ENCODE results near the gene CPVL.

The CPVL gene

DNA sequence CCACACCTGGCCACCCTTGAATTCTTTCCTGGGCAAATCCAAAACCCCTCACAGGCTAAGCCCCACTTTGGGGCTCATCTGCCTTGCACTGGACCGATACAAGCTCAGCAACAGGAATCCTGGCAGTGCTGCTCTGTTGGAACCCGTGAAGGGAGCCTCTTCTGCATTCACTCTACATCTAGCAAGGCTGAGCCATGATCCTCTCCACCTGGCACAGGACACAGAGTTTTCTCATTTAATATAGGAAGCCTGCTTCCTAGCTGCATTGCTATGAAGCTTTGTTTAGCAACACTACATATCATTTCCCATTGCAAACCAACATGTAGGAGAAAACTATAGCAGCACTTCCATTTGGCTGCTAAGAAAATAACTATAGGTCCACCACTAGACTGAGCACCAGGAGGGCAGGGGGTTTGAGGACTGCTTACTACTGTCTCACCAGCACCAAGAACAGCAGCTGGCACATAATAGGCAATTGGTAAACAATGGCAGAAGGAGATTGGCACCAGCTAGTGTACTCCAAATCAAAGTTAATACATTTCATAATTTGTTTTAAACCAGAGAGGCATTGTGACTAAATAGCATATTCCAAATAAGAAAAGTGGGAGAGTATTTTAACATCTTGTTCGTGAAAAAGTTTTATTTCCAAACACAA lies 56.1 kb downstream of the CPVL start:
- DNase-seq, result no peak

DNA sequence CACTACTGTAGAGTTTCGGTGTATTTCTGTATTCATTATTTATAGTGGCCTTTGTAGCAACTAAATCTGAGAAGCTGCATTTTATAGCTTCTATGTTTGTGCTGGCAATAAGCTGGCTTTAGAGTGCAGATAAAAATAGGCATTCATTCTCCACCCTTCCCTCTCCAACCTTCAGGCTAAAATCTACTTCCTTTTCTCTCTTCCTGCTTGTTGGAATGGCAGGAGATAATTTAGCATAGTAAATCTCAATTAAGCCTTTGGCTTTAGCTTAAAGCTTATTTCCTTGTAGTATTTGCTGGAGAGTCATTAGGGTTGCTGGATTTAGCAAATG lies 58.5 kb downstream of the CPVL start:
- no peak for DNase-seq

DNA sequence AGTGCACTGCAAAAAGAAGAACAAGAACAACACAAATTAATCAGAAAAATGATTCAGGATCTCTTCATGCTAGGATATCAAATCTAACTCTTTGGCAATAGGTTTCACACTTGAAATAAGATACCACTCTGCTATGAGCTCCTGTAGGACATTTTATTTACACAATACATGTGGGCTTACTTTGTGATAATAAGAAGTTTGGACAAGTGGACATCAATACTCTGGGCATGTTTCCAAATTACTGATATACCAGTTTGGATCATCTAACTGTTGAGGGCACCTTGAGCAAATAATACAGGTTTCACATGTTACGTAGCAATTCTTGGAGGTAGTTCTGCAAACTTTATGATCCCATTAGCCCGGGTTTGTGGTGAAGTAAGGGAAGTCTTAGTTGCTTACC lies 59.8 kb downstream of the CPVL start:
- no peak for DNase-seq

DNA sequence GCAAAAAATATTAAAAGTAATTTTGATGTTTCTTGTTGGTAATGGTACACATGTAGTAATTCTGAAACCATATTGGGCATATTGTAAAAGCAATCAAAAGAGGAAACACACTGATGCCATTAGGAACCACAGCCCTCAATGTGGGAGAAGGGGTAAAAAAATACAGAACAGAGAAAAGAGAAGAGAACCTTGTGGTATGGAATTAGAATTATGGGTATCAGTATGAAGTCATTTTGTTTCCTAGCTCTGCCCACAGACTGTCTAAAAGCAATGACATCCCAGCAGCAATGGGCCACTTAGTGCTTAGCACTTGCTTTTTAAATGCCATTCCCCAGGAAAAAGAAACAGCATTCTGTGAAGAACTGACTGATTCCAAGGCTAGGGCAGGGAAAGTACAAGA lies 61.5 kb downstream of the CPVL start:
- DNase-seq, result no peak

DNA sequence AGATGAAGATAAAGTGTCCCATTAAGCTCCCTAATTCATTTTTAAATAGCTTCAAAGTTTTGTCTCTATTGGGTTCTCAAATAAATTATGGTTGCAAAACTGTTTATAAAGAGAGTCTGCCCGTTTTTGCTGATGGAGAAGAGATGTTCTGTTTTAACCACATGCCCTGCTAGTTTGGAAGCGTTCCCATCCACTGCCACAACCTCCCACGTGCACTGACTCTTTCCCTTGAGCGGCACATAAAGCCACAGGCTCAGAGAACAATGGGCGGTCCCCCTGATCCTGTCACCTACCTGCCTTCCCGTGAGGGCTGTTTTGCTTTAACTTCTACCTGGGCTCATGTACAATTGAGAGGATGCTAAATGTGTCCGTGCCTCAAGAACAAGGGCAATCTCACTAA lies 65.5 kb downstream of the CPVL start:
- DNase-seq, result no peak

DNA sequence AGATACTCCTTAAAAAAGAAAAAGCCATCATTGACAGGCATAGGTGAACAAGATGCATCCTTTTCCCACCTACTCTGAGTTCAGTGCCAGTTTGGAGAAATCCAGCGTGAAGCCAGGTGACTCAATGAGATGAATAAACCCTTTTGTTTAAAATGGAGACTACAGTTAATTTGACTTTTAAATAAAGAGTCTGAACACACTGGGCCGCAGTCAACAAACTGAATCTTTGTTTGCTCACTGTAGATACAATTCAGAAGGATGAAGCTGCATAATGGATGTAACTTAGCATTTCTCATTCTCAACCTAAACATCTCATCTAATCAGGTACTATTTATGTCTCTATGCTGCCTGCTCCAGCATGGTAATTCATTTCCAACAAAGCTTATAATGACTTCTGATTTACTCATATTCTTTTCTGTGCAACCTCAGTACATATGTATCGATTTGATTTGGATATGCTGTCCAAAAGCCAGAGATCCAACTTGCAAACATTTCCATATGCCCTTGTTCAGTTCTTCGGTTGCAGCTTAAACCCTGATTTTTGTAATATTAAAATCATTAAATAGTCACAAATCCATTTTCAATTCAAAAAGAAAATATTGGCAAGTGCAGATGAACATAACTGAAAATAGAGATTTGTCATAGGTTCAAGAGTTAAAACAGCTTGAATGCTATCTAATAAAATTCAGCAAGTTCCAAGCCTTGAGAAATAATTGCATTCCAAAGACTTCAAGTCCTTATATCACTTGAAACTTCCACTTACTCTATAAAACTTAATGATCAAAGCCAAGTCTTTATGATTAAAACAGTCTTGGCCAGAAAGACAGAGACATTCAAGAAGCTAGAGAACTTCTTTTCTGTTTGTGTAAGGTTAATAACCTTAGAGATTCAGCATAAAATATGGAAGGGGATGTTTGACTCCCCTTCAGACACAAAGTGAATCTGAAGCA lies 67.8 kb downstream of the CPVL start:
- no peak for DNase-seq

DNA sequence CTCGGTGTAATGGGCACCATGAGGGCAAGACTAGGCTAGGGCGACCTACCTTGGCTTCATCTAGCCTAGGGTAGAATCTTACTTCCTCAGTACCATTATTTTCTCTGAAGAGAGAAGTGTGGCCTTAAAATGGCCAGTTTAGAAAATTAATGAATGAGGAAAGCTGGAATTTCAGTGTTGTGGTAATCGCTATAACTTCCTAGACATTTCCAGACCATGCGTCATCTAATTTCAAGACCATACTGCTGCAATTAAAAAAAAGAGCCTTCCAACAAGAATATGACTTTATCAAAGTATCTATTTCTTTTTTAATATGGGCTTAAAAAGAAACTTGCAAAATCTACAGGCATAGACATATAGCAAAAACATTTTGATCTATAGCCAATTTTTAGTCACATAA lies 68.5 kb downstream of the CPVL start:
- no peak for DNase-seq

DNA sequence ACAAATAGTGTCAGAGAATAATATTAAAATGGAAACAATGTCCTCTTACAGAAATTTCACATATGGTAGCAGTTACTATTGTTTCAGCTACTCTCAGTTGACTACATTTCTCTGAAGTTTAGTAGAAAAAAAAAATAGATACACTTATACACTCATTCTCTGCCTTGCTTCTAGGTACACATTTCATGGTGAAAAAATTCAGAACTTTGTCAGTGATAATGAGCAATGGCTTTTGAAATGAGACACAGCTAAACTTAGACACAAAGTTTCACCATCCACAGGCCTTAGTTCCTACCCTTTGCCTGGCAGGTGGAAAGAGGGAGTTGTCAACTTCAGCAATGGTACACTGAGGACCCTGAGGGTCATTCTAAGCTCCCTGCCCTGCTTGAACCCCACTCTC lies 69.2 kb downstream of the CPVL start:
- no peak for DNase-seq

DNA sequence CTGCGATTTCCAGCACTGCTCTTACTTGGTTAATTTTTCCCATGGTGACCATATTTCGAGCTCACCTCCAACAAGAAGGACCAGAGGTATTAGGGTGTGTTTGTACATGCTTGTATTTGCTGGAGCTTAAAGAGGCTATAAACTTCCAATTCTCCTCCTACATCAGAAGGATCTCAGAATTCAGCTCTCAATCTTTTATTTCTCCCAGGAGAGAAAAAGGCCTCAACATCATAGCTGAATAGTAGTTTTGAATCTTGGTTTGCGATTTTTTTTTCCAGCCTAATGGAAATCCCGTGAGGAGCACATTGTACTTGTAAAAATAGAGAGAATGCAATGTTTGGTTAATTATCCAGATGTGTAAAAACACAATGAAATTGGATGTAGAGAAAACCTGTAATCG lies 69.7 kb downstream of the CPVL start:
- DNase-seq, result no peak

DNA sequence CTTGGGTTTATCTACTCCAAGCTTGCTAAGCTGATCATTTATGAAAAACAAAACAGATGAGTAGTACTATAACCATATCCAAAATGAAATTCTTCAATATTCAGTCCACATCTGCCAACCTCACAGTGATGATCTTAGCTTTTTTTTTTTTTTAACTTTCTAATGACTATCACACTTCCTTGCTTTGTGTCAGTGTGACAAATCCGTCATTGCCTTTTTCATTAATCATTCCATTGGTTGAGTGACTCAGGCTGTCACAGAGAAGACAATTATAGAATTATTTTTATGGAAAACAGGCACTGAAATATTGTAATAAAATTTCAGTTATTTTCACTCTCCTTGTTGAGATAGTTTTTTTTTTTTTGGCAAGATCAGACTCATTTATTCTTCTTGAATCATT lies 70.7 kb downstream of the CPVL start:
- DNase-seq, result no peak

DNA sequence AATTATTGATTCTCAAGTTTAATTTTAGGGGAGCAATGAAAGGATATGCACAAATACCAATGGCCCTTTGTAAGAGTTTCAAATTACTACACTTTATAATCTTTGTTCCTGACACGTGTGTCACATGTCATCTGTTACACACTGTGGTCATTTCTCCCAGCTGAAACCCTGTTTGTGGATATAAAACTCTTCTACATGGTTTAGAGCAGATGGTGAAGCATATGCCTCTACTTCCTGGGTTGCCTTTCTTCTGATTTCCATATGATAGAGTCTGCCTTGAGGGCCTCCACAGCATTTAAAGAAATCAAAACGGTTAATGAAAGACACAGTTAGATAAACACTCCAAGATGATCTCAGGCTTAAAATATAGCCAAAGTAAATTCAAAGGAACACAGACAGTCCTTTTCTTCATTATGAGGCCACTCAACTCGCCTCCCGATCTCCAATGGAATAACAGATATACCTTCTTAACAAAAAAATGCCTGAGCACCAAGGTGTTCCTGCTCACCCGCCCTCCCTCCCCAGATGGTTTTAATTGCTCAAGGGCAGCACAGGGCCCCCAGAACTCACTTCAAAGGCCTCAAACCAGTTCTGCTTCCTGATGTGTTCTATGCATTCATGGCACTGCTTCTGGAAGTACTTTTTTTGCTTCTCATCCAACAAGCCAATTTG lies 75.0 kb downstream of the CPVL start:
- no peak for DNase-seq

DNA sequence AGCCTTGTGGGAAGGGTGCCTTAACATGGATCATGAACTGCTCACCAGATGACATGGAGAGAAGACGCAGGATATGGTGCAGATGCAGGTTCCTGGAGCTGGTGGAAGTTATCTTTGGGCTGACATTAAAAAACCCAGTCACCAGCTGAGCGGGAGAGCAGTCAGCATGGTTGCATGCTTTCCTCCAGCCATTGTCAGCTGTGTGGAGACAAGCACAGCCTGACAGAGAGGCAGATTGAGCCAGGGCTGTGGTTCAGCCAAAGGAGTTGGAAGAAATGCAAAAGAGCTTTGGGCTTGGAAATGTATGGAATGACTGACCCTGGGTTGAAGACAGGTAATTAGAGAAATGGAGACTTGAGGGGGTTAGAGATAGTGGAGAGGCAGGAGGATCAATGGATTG lies 79.7 kb downstream of the CPVL start:
- no peak for DNase-seq

DNA sequence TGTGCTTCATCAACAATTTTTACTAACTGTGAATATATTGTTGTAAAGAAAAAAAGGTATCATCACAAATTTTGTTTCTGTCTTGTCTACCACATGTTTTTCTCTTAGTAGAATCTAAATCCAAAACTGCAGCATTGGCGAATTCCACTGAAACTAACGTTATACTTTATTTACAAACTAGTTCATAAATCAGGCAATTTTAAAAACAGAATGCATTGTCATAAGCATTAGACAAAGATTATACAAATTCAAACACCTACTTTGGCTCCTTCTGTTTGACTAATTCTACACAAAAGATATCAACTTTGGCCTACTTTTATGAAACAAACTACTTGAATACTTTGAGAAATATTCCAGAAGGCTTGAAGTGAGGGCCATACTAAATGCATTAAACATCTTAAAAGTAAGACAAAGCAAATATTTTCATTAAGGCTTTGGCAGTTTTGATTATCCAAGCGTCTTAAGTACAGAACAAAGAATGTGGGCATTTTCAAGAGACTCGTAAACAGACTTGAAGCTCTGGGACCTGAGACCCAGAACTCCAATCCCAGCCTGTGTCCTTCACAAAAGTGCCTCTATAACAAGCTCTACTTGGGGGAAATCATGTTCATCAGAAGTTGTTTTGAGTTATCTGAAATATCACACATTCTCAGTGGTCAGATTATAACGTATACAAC lies 81.0 kb downstream of the CPVL start:
- DNase-seq, result no peak

DNA sequence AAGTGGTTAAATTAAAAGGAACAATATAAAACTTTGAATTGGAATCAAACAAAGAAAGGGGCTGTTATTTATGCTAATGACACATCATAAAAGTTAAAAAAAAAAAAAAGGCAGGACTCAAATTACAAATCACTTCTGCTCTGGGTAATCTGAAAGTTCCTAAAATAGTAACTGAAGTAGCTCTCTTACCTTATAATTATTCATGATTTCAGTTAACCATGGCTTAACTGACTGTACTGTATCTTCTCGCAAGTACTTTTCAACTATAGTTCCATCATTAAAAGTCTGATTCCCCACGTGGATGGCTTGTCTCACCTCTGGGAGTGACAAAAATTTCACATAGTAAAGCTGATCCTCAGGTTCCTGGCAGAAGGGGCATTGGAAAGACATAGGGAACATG lies 82.5 kb downstream of the CPVL start:
- DNase-seq, result no peak

DNA sequence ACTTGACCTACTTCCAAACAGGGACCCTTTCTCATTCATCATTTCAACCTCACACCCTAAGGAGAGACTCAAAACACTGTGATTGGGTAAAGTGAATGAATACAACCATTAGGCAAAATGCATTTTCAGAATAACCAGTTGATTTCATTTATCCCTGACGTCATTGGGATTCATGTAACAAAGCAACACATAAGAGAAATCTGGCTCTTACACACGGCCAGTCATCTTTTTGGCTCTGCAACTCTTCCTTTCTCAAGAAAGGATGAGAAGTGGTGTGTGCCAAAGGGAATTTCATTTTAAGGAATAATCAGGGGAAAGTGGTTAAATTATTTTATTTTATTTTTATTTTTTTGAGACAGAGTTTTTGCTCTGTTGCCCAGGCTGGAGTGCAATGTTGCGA lies 83.1 kb downstream of the CPVL start:
- no peak for DNase-seq

DNA sequence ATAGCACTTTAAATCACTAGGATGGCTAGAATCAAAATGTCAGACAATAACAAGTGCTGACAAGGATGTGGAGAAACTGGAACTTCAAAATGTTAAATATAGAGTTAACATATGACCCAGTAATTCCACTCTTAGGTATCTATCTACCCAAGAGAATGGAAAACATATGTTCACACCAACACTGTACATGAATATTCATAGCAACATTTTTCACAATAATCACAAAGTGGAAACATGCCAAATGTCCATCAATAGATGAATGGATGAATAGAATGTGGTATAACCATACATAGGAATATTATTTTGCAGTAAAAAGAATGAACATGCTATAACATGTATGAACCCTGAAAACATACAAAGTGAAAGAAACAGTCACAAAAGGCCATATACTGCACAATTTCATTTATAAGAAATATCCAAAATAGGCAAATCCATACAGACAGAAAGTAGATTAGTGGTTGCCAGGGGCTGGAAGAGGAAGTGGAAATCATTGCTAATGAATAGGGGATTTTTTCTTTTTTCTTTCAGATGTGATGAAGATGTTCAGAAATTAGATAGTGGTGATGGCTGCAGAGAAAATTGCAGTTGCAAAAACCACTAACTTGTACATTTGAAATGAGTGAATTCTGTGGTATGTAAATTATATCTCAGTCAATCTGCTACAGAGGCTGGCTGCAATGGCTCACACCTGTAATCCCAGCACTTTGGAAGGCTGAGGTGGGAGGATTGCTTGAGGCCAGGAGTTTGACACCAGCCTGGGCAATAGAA lies 93.0 kb downstream of the CPVL start:
- no peak for DNase-seq

DNA sequence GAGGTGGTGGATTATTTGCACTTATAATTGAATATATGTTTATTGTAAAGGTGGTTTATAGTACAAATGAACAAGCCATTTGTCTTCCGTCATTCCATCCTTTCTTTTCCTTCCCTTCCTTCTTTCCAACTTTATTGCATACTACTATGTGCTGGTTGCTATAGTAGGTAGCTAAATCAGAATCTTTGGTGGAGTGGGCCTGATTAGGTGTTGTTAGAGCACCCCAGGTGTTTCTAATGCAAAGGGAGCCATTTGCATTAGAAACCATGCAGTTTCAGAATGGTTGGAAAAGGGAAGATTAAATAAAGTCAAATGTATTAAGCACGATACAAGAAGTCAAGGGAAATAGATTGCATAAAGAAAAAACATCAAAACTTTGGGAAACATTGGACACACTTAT lies 99.4 kb downstream of the CPVL start:
- no peak for DNase-seq

DNA sequence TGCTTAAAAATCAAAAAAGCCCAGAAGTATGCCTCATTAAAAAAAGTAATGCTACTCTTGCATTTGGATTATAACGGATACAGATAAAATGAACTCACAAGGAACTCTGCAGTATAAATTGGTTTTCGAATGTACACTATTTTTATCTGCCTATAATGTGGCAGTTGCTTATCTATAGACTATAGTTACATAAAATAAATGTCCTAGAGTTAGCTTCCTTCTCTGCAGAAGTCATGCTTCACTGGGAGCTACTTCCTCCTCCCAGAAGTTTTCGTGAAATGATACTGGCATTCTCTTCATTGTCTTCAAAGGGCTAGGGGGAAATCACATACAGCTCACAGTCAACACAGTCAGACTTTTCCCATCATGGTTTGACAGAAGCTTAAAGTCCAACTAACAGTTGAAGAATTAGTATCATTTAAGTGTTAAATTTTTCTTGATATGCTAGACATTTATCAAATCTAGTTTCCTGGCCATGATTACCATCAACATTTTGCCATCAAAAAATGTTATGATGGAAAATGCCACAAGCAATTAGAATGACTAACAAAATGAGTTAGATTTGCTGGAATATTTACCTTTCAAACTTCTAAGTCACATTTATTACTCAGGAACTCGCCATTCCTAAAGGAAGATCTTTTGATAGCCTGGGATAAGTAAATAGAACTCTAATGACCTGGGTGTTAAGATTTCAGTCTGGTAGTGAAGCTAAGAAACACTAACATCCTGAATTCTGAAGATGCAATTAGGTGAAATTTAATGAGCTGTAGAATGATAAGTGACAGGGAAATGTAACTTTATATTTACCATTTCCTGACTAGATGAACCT lies 100.9 kb downstream of the CPVL start:
- no peak for DNase-seq

DNA sequence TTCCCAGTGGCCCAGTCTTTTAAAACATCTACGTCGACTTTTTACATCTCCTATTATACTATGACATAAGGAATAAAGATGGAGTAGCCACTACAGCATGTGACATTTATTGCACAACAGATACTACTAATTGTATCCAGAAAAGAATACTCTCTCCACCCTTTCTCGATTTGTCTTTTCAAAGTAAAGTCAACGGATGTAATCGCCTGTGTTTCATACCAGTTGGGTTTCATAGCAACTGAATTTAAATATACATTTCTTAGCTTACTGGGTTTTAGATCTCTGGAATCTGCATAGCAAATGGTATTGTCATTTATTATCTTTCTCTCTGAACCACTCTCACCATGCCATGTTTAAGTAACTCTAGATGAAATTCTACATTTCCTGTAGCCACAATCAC lies 101.8 kb downstream of the CPVL start:
- DNase-seq, result no peak

DNA sequence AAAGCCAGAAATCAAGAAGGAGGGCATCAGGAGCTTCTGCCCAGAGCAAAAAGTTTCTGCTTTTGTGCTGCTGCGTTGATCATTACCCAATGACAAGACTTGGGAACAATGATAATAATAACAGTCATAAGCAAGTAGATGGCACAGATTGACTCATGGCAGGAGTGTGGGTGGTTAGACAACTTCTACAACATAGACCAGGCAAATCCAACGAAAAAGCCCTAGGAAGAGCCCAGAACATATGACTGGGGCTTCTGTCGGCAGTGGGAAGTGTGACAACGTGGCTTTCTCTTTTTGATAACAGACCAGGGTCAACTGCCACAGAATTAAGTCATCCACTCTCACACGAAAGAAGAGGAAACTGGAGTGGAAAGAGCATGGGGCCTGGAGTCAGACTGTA lies 102.8 kb downstream of the CPVL start:
- no peak for DNase-seq

DNA sequence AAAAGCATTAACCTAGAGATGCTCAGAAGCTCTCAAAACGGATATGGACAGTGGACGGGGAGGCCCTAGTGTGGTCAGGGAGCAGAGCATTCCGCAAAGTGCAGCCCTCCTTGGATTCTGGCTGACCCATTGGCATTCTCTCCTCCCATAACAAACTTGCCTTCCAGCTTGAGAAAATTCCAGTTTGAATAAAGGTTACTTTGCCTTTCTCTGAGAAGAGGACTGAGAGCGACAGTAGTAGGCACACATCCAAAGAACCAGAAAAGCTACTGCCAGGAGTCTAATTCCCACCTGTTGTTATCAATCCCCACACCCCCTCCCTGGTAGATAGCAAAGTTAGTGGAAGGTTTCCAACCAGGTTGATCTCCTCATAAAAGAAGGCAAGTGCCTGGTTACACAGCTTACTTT lies 103.5 kb downstream of the CPVL start:
- DNase-seq, result no peak

DNA sequence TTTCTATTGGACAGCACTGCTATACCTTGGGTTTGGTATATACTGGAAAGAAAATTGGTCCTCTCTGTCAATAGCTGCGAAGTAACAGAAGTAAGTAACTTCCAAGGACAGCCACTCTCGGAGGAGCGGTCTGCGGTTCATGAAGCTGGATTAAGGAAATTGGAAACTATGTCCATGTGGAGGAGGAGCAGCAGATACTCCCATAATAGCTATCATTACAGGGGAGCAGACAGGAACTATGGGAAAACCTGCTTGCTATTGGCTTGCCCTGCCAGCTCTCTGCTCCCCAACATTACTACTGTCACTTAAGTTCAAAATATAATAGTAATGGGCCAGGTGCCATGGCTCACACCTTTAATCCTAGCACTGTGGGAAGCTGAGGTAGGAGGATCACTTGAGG lies 104.3 kb downstream of the CPVL start:
- DNase-seq, result no peak

Measured in activated naive CD4-positive, alpha-beta T cell treated with anti-CD3 and anti-CD28 coated beads, Interleukin-2, amount 50 U/mL, for 16 hours (primary cell).